C4-2B (cell line): Measurements from ENCODE around the gene PVALEF.

Source experiments
- ZFX ChIP-seq: fragments of 450-650 bp; IDR thresholded peaks from 2 replicates; pipeline ENCODE4 v1.6.1; 2017
- TF ChIP-seq, protein P1 (sequence below): fragments of 450-650 bp; conservative IDR thresholded peaks from 2 replicates; pipeline ENCODE4 v1.5.1; 2017; ENCODE audit warnings: mild to moderate bottlenecking

DNA sequence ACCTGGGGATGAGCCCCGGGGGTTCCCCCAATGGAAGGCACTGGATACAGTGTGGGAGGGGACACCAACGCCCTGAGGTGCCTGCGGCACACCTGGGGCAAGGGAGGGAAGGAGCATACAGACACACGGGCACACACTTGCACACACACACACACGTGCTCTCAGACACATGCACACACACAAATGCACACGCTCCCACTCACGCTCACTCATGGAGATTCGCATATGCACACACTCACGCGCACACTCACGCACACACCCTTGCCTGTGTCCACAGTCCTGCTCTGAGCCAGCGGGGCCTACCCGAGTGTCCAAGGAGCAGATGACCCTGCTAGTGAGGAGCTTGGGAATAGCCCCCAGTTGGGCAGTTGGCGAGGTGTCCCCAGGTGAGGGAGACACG lies 16.7 kb upstream of the PVALEF start:
- TF ChIP-seq, protein P1, sequence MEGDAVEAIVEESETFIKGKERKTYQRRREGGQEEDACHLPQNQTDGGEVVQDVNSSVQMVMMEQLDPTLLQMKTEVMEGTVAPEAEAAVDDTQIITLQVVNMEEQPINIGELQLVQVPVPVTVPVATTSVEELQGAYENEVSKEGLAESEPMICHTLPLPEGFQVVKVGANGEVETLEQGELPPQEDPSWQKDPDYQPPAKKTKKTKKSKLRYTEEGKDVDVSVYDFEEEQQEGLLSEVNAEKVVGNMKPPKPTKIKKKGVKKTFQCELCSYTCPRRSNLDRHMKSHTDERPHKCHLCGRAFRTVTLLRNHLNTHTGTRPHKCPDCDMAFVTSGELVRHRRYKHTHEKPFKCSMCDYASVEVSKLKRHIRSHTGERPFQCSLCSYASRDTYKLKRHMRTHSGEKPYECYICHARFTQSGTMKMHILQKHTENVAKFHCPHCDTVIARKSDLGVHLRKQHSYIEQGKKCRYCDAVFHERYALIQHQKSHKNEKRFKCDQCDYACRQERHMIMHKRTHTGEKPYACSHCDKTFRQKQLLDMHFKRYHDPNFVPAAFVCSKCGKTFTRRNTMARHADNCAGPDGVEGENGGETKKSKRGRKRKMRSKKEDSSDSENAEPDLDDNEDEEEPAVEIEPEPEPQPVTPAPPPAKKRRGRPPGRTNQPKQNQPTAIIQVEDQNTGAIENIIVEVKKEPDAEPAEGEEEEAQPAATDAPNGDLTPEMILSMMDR: no peak
- no peak for TF ChIP-seq ZFX
